Fibroblast of villous mesenchyme (primary cell): ENCODE results near the gene COL1A1. TPM values are rescaled to one million over a fixed set of nuclear protein-coding genes. Genes with fewer than 3 reads are reported as not detected.
A peak's percentile ranks its signal among the peaks of the same experiment; 100 is the strongest.

Experiments
- DNase-seq: peaks from one replicate; pipeline ENCODE4 v3.0.0-alpha.2; 2010; ENCODE audit warnings: low read depth
- H3K4me3 ChIP-seq: 2 replicates; pipeline ENCODE4 v1.5.1; 2011; ENCODE audit warnings: low read depth, mild to moderate bottlenecking, low read length
- CTCF ChIP-seq: IDR thresholded peaks from 2 replicates; pipeline ENCODE4 v1.5.1; 2012; ENCODE audit warnings: low read depth, mild to moderate bottlenecking, low read length; ENCODE audit not compliant: insufficient read depth
- total RNA-seq: library from RNA; depleted of rRNA; stranded (reverse); fragments of >200 nt; gene quantifications from 2 replicates; pipeline ENCODE4 v1.2.3, GENCODE V29; 2012

COL1A1 gene
- total RNA-seq, 1 donor, result 2,749 TPM

- DNase-seq, result no peak
- no peak overlapping the region for H3K4me3 ChIP-seq
- TF ChIP-seq CTCF, result no peak
These were observed 24.0 kb downstream of the COL1A1 start for GRCh38 chr17:50177476-50177875.

- peak; percentile 9 for TF ChIP-seq CTCF
- peak; percentile 18 for DNase-seq
- H3K4me3 ChIP-seq, result no peak overlapping the region
These were observed 24.7 kb downstream of the COL1A1 start for GRCh38 chr17:50176559-50177357.

- H3K4me3 ChIP-seq, result no peak overlapping the region
- DNase-seq, result no peak
- no peak for TF ChIP-seq CTCF
These were observed 26.2 kb downstream of the COL1A1 start for GRCh38 chr17:50175035-50175807.

- TF ChIP-seq CTCF, result no peak
- no peak overlapping the region for H3K4me3 ChIP-seq
- DNase-seq, result no peak
These were observed 27.0 kb downstream of the COL1A1 start for GRCh38 chr17:50174444-50174843.

GRCh38 chr17:50173335-50173941 lies 28.0 kb downstream of the COL1A1 start:
- peak; percentile 87 for DNase-seq
- no peak for TF ChIP-seq CTCF
- no peak overlapping the region for H3K4me3 ChIP-seq

- no peak for DNase-seq
- H3K4me3 ChIP-seq, result no peak overlapping the region
- no peak for TF ChIP-seq CTCF
These were observed 28.5 kb downstream of the COL1A1 start for GRCh38 chr17:50172936-50173334.
